NCI-H2107 (cell line): ENCODE data around the gene DDOST.

Experiments
- DNase-seq: peaks from one replicate; lab custom pipeline; 2025; lab: John Stamatoyannopoulos, UW

Gene DDOST

GRCh38 chr1:20661207-20662109 lies at the start of gene DDOST:
TSS of gene DDOST (minus strand) at chr1:20661369. CDS start at chr1:20661350, 19 bp downstream.
- peak; percentile 96 for DNase-seq

GRCh38 chr1:20710469-20711284 lies 49.5 kb upstream of the DDOST start:
- no peak for DNase-seq

GRCh38 chr1:20709868-20710267 lies 48.7 kb upstream of the DDOST start:
- DNase-seq = no peak

DNA sequence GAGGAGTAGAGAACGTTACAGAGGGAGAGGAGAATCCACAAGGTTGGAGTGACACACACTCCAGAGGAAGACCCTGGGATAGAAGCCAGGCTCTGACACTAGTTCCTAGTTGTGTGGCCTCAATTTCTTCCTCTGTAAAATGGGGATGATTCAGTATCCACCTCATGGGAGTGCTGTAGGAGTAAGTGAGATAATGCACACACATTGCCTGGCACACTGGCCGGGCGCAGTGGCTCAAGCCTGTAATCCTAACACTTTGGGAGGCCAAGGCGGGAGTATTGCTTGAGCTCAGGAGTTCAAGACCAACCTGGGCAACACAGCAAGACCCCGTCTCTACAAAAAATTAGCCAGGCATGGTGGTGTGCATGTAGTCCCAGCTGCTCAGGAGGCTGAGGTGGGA lies 47.7 kb upstream of the DDOST start:
- DNase-seq = no peak

DNA sequence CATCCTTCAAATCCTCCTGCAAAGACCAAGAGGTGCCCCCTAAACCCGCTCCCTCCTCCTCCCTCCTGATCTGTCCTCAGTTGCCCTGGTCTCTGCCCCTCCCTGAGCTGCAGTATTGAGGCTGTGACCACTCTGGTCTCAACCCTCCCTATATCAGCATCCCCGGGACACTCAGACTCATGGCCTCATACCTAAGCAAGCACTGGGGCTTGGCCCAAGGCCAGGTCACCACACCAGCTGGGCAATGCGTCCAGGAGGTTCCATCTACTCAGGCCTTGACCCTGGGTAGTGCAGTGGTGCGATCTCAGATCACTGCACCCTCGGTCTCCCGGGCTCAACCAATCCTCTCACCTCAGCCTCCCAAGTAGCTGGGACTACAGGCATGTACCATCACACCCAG lies 46.9 kb upstream of the DDOST start:
- no peak for DNase-seq

DNA sequence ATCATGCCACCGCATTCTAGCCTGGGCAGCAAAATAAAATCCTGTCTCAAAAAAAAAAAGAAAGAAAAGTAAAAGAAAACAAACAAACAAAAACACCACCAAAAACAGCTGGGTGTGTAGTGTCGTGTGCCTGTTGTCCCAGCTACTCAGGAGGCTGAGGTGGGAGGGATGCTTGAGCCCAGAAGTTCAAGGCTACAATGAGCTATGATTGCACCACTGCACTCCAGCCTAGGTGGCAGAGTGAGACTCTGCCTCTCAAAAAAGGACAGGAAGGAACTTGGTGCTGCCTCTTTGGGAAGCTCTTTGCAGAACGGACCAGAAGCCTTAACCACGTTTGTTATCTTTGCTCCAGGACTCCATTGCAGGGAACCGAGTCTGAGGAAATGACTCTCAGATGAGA lies 45.7 kb upstream of the DDOST start:
- DNase-seq = no peak

DNA sequence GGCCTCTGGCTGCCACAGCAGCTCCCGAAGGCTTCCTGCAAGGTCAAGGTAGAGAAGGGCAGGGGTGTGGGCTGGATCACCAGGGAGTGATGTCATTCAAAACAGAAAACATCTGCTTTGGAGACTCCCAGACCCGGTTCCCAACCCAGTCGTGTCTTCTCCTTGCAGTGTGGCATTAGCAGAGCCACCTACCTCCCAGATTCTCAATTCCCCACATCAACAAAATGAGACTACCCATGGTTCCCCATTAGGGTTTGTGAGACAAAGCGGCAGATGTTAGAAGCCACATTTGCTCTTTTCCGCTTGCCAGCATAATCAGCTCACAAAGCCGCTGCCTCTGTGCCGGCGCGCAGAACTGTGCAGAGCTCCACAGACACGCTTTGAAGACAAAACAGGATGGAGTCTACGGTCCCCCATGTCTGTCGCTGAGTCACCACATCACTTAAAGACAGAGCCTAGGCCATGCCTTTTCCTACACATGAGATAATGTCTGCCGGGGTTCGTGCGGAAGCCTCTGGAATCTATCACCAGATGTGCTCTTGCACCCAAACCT lies 44.1 kb upstream of the DDOST start:
- no peak for DNase-seq

- no peak for DNase-seq
Observed at GRCh38 chr1:20704390-20705202, 43.4 kb upstream of the DDOST start.

- DNase-seq = no peak
Observed at GRCh38 chr1:20703124-20703756, 42.1 kb upstream of the DDOST start.

DNA sequence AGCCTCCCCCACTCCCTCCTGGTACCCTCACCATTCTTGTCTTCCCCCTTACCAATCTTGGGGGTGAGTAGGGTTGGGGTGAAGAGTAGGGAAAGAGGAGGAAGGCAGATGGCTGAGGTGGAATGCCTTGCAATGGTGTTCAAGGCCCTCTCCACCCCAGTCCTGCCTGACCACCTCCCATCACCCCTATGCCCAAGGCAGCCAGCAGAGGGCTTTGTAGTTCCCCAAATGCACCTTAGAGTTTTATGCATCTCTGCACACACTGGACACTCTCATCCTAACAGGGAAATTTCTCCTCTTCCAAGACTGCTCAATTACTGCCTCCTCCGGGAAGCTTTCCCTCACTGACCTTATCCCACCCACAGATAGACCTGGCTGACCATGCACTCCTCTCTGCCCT lies 41.2 kb upstream of the DDOST start:
- DNase-seq = no peak

GRCh38 chr1:20701847-20702246 lies 40.7 kb upstream of the DDOST start:
- no peak for DNase-seq

GRCh38 chr1:20701446-20701845 lies 40.3 kb upstream of the DDOST start:
- no peak for DNase-seq

DNA sequence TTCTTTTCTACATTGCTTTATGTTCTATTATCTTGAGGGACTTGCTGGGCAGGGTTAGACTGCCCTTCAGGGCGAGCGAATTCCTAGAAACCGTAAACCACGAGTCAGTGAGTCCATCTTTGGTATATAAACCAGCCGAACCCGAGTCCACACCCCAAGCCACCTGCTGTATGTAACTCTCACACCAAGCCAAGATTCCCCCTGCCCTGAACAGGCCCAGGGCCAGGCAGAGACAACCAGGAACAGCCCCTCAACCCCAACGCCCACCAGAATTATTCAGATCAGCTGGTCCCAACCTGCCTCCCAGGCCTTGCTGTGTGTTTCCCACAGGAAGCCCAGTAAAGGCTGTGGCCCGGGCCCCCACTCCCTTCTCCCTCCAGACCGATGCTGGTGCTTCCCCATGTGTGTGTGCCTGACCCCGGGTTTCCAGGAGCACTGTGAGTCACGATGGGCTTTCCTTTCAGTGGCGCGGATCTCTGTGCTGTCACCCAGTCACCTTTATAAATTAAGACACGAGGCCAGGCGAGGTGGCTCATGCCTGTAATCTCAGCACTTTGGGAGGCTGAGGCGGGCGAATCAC lies 39.6 kb upstream of the DDOST start:
- DNase-seq = no peak

- no peak for DNase-seq
Observed at GRCh38 chr1:20699558-20699957, 38.4 kb upstream of the DDOST start.

- DNase-seq = no peak
Observed at GRCh38 chr1:20698195-20698910, 37.2 kb upstream of the DDOST start.

GRCh38 chr1:20697563-20697962 lies 36.4 kb upstream of the DDOST start:
- DNase-seq = no peak

- peak; percentile 81 for DNase-seq
Observed at GRCh38 chr1:20696397-20697333, 35.5 kb upstream of the DDOST start.

GRCh38 chr1:20695515-20695914 lies 34.3 kb upstream of the DDOST start:
- no peak for DNase-seq

DNA sequence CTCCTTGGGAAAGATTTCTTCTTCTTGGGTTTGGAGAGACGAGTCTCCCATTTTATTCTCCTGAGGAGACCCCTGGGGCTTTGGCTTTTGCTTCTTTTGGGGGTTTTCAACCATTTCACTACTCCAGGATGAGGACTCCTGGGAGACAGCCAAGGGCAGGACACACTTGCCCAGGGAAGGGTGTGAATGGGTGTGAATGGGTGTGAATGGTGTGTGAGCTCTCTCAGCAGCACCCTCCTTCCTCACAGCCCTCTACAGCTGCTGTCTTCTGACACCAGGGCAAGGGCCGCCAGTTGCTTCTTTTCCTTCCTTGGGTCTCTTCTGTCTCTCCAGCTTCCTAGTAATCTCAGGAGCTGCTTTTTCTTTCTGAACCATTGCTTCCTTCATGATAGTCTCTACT lies 32.5 kb upstream of the DDOST start:
- DNase-seq = no peak
